HAP-1 (cell line): Measurements from ENCODE around the gene SEMA4A.
A peak's percentile ranks its signal among the peaks of the same experiment; 100 is the strongest.
"Not testable (repeated sequence)": the region's sequence is repeated elsewhere in the genome, so short reads cannot be mapped to it uniquely, and the experiment has no call there.

Experiments
- DNase-seq, 2 experiments: peaks; one replicate each; pipeline ENCODE4 v3.0.0-alpha.2; 2016 to 2020; ENCODE audit warnings: low spot score in 2 of 2
- H3K27me3 ChIP-seq: fragments of 250-450 bp; sonication (Bioruptor Pico); 2 replicates; pipeline ENCODE4 v1.5.1; 2020; ENCODE audit warnings: low read depth, mild to moderate bottlenecking, moderate library complexity
- H3K36me3 ChIP-seq: fragments of 250-450 bp; sonication (Bioruptor Pico); replicated peaks from 2 replicates; pipeline ENCODE4 v1.5.1; 2020; ENCODE audit warnings: mild to moderate bottlenecking
- H3K4me1 ChIP-seq: fragments of 250-450 bp; sonication (Bioruptor Pico); 2 replicates; pipeline ENCODE4 v1.5.1; 2020; ENCODE audit warnings: mild to moderate bottlenecking
- H3K4me3 ChIP-seq: fragments of 250-450 bp; sonication (Bioruptor Pico); 2 replicates; pipeline ENCODE4 v1.5.1; 2020; ENCODE audit warnings: mild to moderate bottlenecking, moderate library complexity
- H3K9me3 ChIP-seq: fragments of 250-450 bp; sonication (Bioruptor Pico); 2 replicates; pipeline ENCODE4 v1.5.1; 2020; ENCODE audit warnings: mild to moderate bottlenecking, moderate library complexity
- in situ Hi-C: fragments of 300-500 bp; cut with MboI; formaldehyde crosslinking; loops from 3 replicates; pipeline ENCODE4 v1.14.3; 2020; ENCODE audit warnings: low sequenced_read_pairs, inconsistent platforms, mixed read lengths

SEMA4A gene

GRCh38 chr1:156167536-156167935 lies 14.2 kb downstream of the SEMA4A start:
- no peaks in the 10 kb centered on the region for H3K36me3 ChIP-seq
- peaks cover 13% of the 10 kb centered on the region for H3K4me1 ChIP-seq
- H3K4me3 ChIP-seq, result no peak overlapping the region
- DNase-seq, result peak; percentile 63 to 68
- in situ Hi-C loops, result no loop called here
- H3K9me3 ChIP-seq, result peaks cover 2% of the 10 kb centered on the region; the same call in 1 of the 2 replicates
- no peaks in the 10 kb centered on the region for H3K27me3 ChIP-seq

GRCh38 chr1:156172696-156173470 lies 19.5 kb downstream of the SEMA4A start:
- H3K27me3 ChIP-seq, result no peaks in the 10 kb centered on the region
- peak in 1 of 2 experiments; percentile 32 for DNase-seq
- in situ Hi-C loops, result no loop called here
- H3K4me3 ChIP-seq, result no peak overlapping the region
- H3K9me3 ChIP-seq, result no peaks in the 10 kb centered on the region
- H3K4me1 ChIP-seq, result peaks cover 12% of the 10 kb centered on the region
- no peaks in the 10 kb centered on the region for H3K36me3 ChIP-seq

DNA sequence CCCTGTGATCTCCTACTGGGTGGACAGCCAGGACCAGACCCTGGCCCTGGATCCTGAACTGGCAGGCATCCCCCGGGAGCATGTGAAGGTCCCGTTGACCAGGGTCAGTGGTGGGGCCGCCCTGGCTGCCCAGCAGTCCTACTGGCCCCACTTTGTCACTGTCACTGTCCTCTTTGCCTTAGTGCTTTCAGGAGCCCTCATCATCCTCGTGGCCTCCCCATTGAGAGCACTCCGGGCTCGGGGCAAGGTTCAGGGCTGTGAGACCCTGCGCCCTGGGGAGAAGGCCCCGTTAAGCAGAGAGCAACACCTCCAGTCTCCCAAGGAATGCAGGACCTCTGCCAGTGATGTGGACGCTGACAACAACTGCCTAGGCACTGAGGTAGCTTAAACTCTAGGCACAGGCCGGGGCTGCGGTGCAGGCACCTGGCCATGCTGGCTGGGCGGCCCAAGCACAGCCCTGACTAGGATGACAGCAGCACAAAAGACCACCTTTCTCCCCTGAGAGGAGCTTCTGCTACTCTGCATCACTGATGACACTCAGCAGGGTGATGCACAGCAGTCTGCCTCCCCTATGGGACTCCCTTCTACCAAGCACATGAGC lies 23.3 kb downstream of the SEMA4A start:
- Histone ChIP-seq H3K4me3 (no peak overlapping the region), H3K9me3 (no peaks in the 10 kb centered on the region), H3K4me1 (peaks cover 37% of the 10 kb centered on the region), H3K36me3 (no peaks in the 10 kb centered on the region), H3K27me3 (no peaks in the 10 kb centered on the region)
- no peak for DNase-seq
- in situ Hi-C loops, result no loop called here

GRCh38 chr1:156177919-156178654 lies 24.7 kb downstream of the SEMA4A start:
- in situ Hi-C loops, result no loop called here
- Histone ChIP-seq H3K4me1 (peaks cover 46% of the 10 kb centered on the region), H3K27me3 (no peaks in the 10 kb centered on the region), H3K36me3 (no peaks in the 10 kb centered on the region), H3K4me3 (no peak overlapping the region), H3K9me3 (no peaks in the 10 kb centered on the region)
- no peak for DNase-seq

DNA sequence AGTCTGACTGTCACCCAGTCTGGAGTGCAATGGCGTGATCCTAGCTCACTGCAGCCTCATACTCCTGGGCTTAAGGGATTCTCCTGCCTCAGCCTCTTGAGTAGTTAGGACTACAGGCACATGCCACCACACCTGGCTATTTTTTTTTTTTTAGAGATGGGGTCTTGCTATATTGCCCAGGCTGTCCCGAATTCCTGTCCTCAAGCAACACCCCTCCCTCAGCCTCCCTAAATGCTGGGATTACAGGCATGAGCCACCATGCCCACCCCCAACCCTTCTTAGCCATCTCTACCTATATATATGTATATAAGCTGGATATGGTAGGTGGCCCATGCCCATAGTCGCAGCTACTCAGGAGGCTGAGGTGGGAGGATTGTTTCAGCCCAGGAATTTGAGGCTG lies 27.1 kb downstream of the SEMA4A start:
- DNase-seq, result no peak
- Histone ChIP-seq H3K27me3 (no peaks in the 10 kb centered on the region), H3K4me1 (peaks cover 49% of the 10 kb centered on the region), H3K4me3 (no peak overlapping the region), H3K36me3 (no peaks in the 10 kb centered on the region; the same call in 1 of the 2 replicates), H3K9me3 (peaks cover 3% of the 10 kb centered on the region; the same call in 1 of the 2 replicates)
- in situ Hi-C loops, result no loop called here

- H3K4me3 ChIP-seq, H3K27me3 ChIP-seq, H3K36me3 ChIP-seq, in situ Hi-C loops, H3K9me3 ChIP-seq: not testable (repeated sequence)
- H3K4me1 ChIP-seq, result peaks cover 56% of the 10 kb centered on the region
- peak; percentile 62 to 88 for DNase-seq
Measured at GRCh38 chr1:156181391-156181924, 28.1 kb downstream of the SEMA4A start.

- H3K36me3 ChIP-seq, in situ Hi-C loops: not testable (repeated sequence)
Measured at GRCh38 chr1:156182010-156182779, 28.8 kb downstream of the SEMA4A start.

DNA sequence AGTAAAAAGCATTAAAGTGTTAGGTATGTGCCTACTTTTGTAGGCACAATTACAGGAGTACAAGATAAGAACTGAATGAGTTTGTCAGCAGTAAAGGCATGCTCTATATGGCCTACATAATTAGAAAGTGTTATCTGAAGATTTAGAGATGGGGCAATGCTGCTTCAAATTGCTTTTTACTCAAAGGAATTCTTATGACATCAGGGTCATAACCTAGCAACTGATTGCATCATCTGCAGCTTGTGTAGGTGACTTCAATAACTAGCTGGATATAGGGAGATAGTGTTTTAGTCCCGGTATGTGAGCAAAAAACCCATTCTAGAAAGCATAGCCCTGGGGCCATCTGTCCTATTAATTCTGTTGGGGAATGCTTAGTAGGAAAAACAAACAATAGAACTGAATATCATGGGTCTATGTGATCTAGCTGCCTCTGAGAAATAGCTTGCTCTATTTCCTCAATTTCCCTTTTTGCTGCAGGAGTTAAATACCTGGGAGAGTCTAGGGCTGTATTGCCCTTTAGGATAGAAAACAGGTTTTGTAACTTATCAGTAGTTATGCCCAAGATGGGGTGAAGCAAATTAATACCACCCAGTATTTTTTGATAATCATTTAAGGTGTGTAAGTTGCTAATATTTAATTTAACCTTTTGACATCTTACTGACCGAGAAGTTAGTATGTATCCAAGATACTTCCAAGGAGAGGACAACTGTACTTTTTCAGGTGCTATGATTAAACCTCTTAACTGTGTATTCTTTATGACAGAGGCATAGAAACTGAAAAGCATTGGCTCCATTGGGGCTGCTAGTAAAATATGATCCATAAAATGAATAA lies 33.2 kb downstream of the SEMA4A start:
- H3K36me3 ChIP-seq, in situ Hi-C loops, H3K9me3 ChIP-seq, H3K27me3 ChIP-seq, DNase-seq, H3K4me3 ChIP-seq: not testable (repeated sequence)
- peaks cover 20% of the 10 kb centered on the region for H3K4me1 ChIP-seq

More at GRCh38 chr1:156182010-156182779, 28.8 kb downstream of the SEMA4A start:
- not testable (repeated sequence) for H3K9me3 ChIP-seq, H3K4me3 ChIP-seq, H3K27me3 ChIP-seq
- H3K4me1 ChIP-seq, result peaks cover 55% of the 10 kb centered on the region
- peak; percentile 50 for DNase-seq

DNA sequence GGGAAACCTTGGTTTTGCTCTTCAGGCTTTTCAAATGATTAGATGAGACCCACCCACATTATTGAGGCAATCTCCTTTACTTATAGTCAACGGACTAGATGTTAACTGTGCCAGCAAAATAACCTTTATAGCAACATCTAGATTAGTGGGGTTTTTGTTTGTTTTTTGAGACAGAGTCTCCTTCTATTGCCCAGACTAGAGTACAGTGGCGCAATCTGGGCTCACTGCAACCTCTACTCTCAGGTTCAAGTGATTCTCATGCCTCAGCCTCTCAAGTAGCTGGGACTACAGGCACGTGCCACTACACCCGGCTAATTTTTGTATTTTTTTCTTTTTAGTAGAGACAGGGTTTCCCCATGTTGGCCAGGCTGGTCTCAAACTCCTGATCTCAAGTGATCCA lies 36.9 kb downstream of the SEMA4A start:
- in situ Hi-C loops, H3K27me3 ChIP-seq, H3K4me3 ChIP-seq, H3K36me3 ChIP-seq, DNase-seq, H3K9me3 ChIP-seq: not testable (repeated sequence)
- H3K4me1 ChIP-seq, result peaks cover 16% of the 10 kb centered on the region

- in situ Hi-C loops, result no loop called here
- H3K36me3 ChIP-seq, result peaks cover 9% of the 10 kb centered on the region
- no peak overlapping the region for H3K4me3 ChIP-seq
- no peaks in the 10 kb centered on the region for H3K27me3 ChIP-seq
- no peaks in the 10 kb centered on the region for H3K9me3 ChIP-seq
- peaks cover 9% of the 10 kb centered on the region for H3K4me1 ChIP-seq
- no peak for DNase-seq
Measured at GRCh38 chr1:156191292-156191964, 38.0 kb downstream of the SEMA4A start.

- DNase-seq, result no peak
- no peaks in the 10 kb centered on the region for H3K27me3 ChIP-seq
- peak overlapping the region; percentile 86 for H3K4me3 ChIP-seq
- H3K9me3 ChIP-seq, result no peaks in the 10 kb centered on the region
- H3K4me1 ChIP-seq, result peaks cover 10% of the 10 kb centered on the region
- in situ Hi-C loops, result no loop called here
- H3K36me3 ChIP-seq, result peaks cover 14% of the 10 kb centered on the region
Measured at GRCh38 chr1:156193208-156193487, 39.8 kb downstream of the SEMA4A start.

DNA sequence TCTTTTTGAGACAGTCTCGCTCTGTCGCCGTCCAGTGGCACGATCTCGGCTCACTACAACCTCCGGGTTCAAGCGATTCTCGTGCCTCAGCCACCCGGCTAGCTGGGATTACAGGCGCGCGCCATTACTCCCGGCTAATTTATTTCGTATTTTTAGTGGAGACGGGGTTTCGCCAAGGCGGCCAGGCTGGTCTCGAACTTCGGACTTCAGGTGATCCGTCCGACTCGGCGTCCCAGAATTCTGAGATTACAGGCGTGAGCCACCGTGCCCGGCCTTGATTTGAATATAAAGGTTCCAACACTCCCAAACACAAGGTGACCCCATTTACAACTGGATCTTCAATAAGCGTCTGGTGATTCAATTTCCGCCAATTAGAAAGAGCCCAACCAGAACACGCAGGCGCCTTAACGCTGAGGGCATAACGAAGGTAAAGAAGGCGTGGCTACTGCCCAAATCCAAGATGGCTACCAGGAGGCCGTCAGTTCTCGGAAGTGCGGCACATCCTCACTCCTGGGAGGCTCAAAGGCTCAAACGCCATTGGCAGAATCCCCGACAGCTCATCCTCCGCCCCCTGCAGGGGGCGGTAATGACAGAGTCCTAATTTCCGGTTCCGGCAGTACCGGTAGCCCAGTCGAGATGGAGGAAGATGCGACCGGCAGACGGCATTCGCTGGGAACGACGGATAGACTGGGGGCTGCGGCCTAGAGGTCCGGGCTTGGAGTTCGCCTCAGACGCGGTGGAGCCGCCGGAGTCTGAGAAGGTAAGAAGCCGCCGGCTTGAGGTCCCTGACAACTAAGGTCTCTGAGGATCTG lies 40.3 kb downstream of the SEMA4A start, which contains the start of gene SLC25A44:
Gene SLC25A44 (plus strand): TSS at position 617 of the 812 bp plus-strand sequence. CDS start 5,744 bp downstream, outside the sequence.
- in situ Hi-C loops, result no loop called here
- no peaks in the 10 kb centered on the region for H3K9me3 ChIP-seq
- H3K27me3 ChIP-seq, result no peaks in the 10 kb centered on the region
- H3K36me3 ChIP-seq, result peaks cover 14% of the 10 kb centered on the region
- peak; percentile 97 to 99 for DNase-seq
- peaks cover 10% of the 10 kb centered on the region for H3K4me1 ChIP-seq
- peak within 1 kb of the TSS; percentile 86 for H3K4me3 ChIP-seq
